Nephron (organoid): ENCODE results near the gene KRT33B.

Source experiments
- H3K27ac Mint-ChIP-seq, 3 experiments: 2 replicates each; pipeline ENCODE4 v1.8.0; 2020; ENCODE audit warnings: mixed read lengths in 3 of 3, mild to moderate bottlenecking in 2 of 3, moderate library complexity in 1 of 3
- H3K27me3 Mint-ChIP-seq: 2 replicates; pipeline ENCODE4 v1.8.0; 2021; ENCODE audit warnings: low read depth, mild to moderate bottlenecking, moderate library complexity, mixed read lengths
- H3K36me3 Mint-ChIP-seq: 2 replicates; pipeline ENCODE4 v1.8.0; 2020; ENCODE audit warnings: low read depth, mixed read lengths
- H3K4me1 Mint-ChIP-seq: 2 replicates; pipeline ENCODE4 v1.8.0; 2020; ENCODE audit warnings: mixed read lengths
- H3K4me3 Mint-ChIP-seq, 3 experiments: 2 replicates each; pipeline ENCODE4 v1.8.0; 2020; ENCODE audit warnings: mild to moderate bottlenecking in 3 of 3, mixed read lengths in 3 of 3, moderate library complexity in 2 of 3
- H3K9me3 Mint-ChIP-seq: 2 replicates; pipeline ENCODE4 v1.8.0; 2020; ENCODE audit warnings: mixed read lengths
- CTCF ChIP-seq, 3 experiments: fragments of 200-600 bp; sonication (generic); IDR thresholded peaks; one replicate each; pipeline ENCODE4 v1.5.0; 2021; ENCODE audit warnings: antibody characterized with exemption in 3 of 3; ENCODE audit not compliant: unreplicated experiment in 3 of 3

The KRT33B gene

GRCh38 chr17:41393294-41393693 lies 23.7 kb upstream of the KRT33B start:
- no peak overlapping the region for H3K4me3 Mint-ChIP-seq
- H3K9me3 Mint-ChIP-seq, result peaks cover 2% of the 10 kb centered on the region
- H3K27ac Mint-ChIP-seq, result peak overlapping the region in 1 of 3 experiments; percentile 6
- peaks cover 28% of the 10 kb centered on the region for H3K4me1 Mint-ChIP-seq
- no peaks in the 10 kb centered on the region for H3K36me3 Mint-ChIP-seq
- no peaks in the 10 kb centered on the region for H3K27me3 Mint-ChIP-seq
- no peak for TF ChIP-seq CTCF (IDR thresholded peaks at IDR 0.05; ENCODE audit: unreplicated experiment in 3 of 3)

GRCh38 chr17:41392278-41392677 lies 22.7 kb upstream of the KRT33B start:
- TF ChIP-seq CTCF (IDR thresholded peaks at IDR 0.05; ENCODE audit: unreplicated experiment in 3 of 3), result no peak
- Mint-ChIP-seq H3K4me3 (no peak overlapping the region), H3K4me1 (peaks cover 28% of the 10 kb centered on the region), H3K9me3 (peaks cover 7% of the 10 kb centered on the region), H3K27me3 (no peaks in the 10 kb centered on the region), H3K36me3 (peaks cover 2% of the 10 kb centered on the region), H3K27ac (peak overlapping the region in 1 of 3 experiments; percentile 28)

GRCh38 chr17:41391535-41391934 lies 21.9 kb upstream of the KRT33B start:
- Mint-ChIP-seq H3K9me3 (peaks cover 11% of the 10 kb centered on the region), H3K4me3 (no peak overlapping the region), H3K27me3 (no peaks in the 10 kb centered on the region), H3K4me1 (peaks cover 28% of the 10 kb centered on the region), H3K36me3 (peaks cover 3% of the 10 kb centered on the region), H3K27ac (no peak overlapping the region)
- no peak for TF ChIP-seq CTCF (IDR thresholded peaks at IDR 0.05; ENCODE audit: unreplicated experiment in 3 of 3)

- Mint-ChIP-seq H3K27me3 (no peaks in the 10 kb centered on the region), H3K27ac (peak overlapping the region; percentile 35 to 58 (median 49)), H3K9me3 (peaks cover 15% of the 10 kb centered on the region), H3K4me1 (peaks cover 28% of the 10 kb centered on the region), H3K4me3 (no peak overlapping the region), H3K36me3 (peaks cover 3% of the 10 kb centered on the region)
- TF ChIP-seq CTCF (IDR thresholded peaks at IDR 0.05; ENCODE audit: unreplicated experiment in 3 of 3), result no peak
Observed at GRCh38 chr17:41390411-41390938, 20.9 kb upstream of the KRT33B start.

GRCh38 chr17:41387670-41388069 lies 18.1 kb upstream of the KRT33B start:
- no peak for TF ChIP-seq CTCF (IDR thresholded peaks at IDR 0.05; ENCODE audit: unreplicated experiment in 3 of 3)
- Mint-ChIP-seq H3K4me3 (no peak overlapping the region), H3K27ac (no peak overlapping the region), H3K4me1 (peaks cover 18% of the 10 kb centered on the region), H3K36me3 (peaks cover 3% of the 10 kb centered on the region), H3K27me3 (no peaks in the 10 kb centered on the region), H3K9me3 (peaks cover 15% of the 10 kb centered on the region)

GRCh38 chr17:41386227-41386626 lies 16.6 kb upstream of the KRT33B start:
- peaks cover 15% of the 10 kb centered on the region for H3K9me3 Mint-ChIP-seq
- H3K27ac Mint-ChIP-seq, result no peak overlapping the region
- no peak overlapping the region for H3K4me3 Mint-ChIP-seq
- H3K36me3 Mint-ChIP-seq, result peaks cover 3% of the 10 kb centered on the region
- peaks cover 12% of the 10 kb centered on the region for H3K4me1 Mint-ChIP-seq
- TF ChIP-seq CTCF (IDR thresholded peaks at IDR 0.05; ENCODE audit: unreplicated experiment in 3 of 3), result no peak
- H3K27me3 Mint-ChIP-seq, result no peaks in the 10 kb centered on the region
